H9 (cell line): ENCODE measurements around the gene LRFN3. TPM values are rescaled to one million over a fixed set of nuclear protein-coding genes. Genes with fewer than 3 reads are reported as not detected.

ENCODE experiments used
- DNase-seq: peaks from one replicate; pipeline ENCODE4 v3.0.0-alpha.2; 2017
- H2AFZ ChIP-seq: one replicate; pipeline ENCODE4 v1.6.1; 2013; ENCODE audit warnings: mild to moderate bottlenecking, low read length, control low read depth, moderate library complexity
- H2AK5ac ChIP-seq: 2 replicates; pipeline ENCODE4 v1.6.1; 2013; ENCODE audit warnings: low read length, control low read depth, mixed read lengths; ENCODE audit not compliant: insufficient read length
- H2BK120ac ChIP-seq: one replicate; pipeline ENCODE4 v1.6.1; 2013; ENCODE audit warnings: low read depth, mild to moderate bottlenecking, low read length, control low read depth, inconsistent platforms; ENCODE audit not compliant: poor library complexity, severe bottlenecking
- H2BK12ac ChIP-seq: 2 replicates; pipeline ENCODE4 v1.6.1; 2013; ENCODE audit warnings: low read length, control low read depth, mixed read lengths, low read depth; ENCODE audit not compliant: insufficient read length
- H2BK15ac ChIP-seq: 2 replicates; pipeline ENCODE4 v1.6.1; 2013; ENCODE audit warnings: low read depth, low read length, control low read depth
- H2BK20ac ChIP-seq: one replicate; pipeline ENCODE4 v1.6.1; 2013; ENCODE audit warnings: low read depth, mild to moderate bottlenecking, low read length, control low read depth, inconsistent platforms; ENCODE audit not compliant: poor library complexity, severe bottlenecking
- H2BK5ac ChIP-seq: 2 replicates; pipeline ENCODE4 v1.6.1; 2013; ENCODE audit warnings: low read length, control low read depth, mixed read lengths; ENCODE audit not compliant: insufficient read length
- H3K14ac ChIP-seq: 2 replicates; pipeline ENCODE4 v1.6.1; 2013; ENCODE audit warnings: low read length, control low read depth; ENCODE audit not compliant: insufficient read depth
- H3K18ac ChIP-seq: 2 replicates; pipeline ENCODE4 v1.6.1; 2013; ENCODE audit warnings: low read depth, mild to moderate bottlenecking, mixed read lengths, low read length, control low read depth; ENCODE audit not compliant: insufficient read length
- H3K23ac ChIP-seq: 2 replicates; pipeline ENCODE4 v1.6.1; 2013; ENCODE audit warnings: low read length, control low read depth, mixed read lengths, low read depth; ENCODE audit not compliant: insufficient read length
- H3K23me2 ChIP-seq: 2 replicates; pipeline ENCODE4 v1.6.1; 2013; ENCODE audit warnings: low read depth, mild to moderate bottlenecking, mixed read lengths, low read length, control low read depth; ENCODE audit not compliant: insufficient read length, poor library complexity, severe bottlenecking
- H3K27ac ChIP-seq: 2 replicates; pipeline ENCODE4 v1.5.1; 2013; ENCODE audit warnings: low read length, control low read depth, mixed read lengths, low read depth; ENCODE audit not compliant: insufficient read length
- H3K27me3 ChIP-seq: 2 replicates; pipeline ENCODE4 v1.6.1; 2013; ENCODE audit warnings: low read length, control low read depth, inconsistent platforms; ENCODE audit not compliant: insufficient read depth
- H3K4ac ChIP-seq: 2 replicates; pipeline ENCODE4 v1.6.1; 2013; ENCODE audit warnings: low read depth, mild to moderate bottlenecking, control low read depth, inconsistent platforms, low read length, moderate library complexity
- H3K4me1 ChIP-seq: 2 replicates; pipeline ENCODE4 v1.6.1; 2013; ENCODE audit warnings: low read length, control low read depth, inconsistent platforms; ENCODE audit not compliant: insufficient read depth
- H3K4me2 ChIP-seq: 2 replicates; pipeline ENCODE4 v1.6.1; 2013; ENCODE audit warnings: low read length, control low read depth, mixed read lengths; ENCODE audit not compliant: insufficient read length, insufficient read depth
- H3K56ac ChIP-seq: 2 replicates; pipeline ENCODE4 v1.6.1; 2013; ENCODE audit warnings: low read depth, mild to moderate bottlenecking, mixed read lengths, low read length, control low read depth; ENCODE audit not compliant: insufficient read length
- H3K79me1 ChIP-seq: 2 replicates; pipeline ENCODE4 v1.6.1; 2013; ENCODE audit warnings: low read depth, mild to moderate bottlenecking, moderate library complexity, low read length, control low read depth, inconsistent platforms; ENCODE audit not compliant: insufficient read depth, poor library complexity, severe bottlenecking
- H3K79me2 ChIP-seq: 2 replicates; pipeline ENCODE4 v1.6.1; 2013; ENCODE audit warnings: low read length, control low read depth, inconsistent platforms; ENCODE audit not compliant: insufficient read depth
- H3K9ac ChIP-seq: 2 replicates; pipeline ENCODE4 v1.6.1; 2013; ENCODE audit warnings: low read length, control low read depth, mixed read lengths; ENCODE audit not compliant: insufficient read length; ENCODE audit errors: extremely low read depth
- H3K9me3 ChIP-seq: one replicate; pipeline ENCODE4 v1.6.1; 2013; ENCODE audit warnings: low read depth, low read length, inconsistent platforms; ENCODE audit not compliant: control insufficient read depth
- H3T11ph ChIP-seq: one replicate; pipeline ENCODE4 v1.6.1; 2013; ENCODE audit warnings: mild to moderate bottlenecking, low read length, control low read depth, inconsistent platforms
- H4K20me1 ChIP-seq: one replicate; pipeline ENCODE4 v1.6.1; 2013; ENCODE audit not compliant: control insufficient read depth, insufficient read length, insufficient read depth
- H4K5ac ChIP-seq: 2 replicates; pipeline ENCODE4 v1.6.1; 2013; ENCODE audit warnings: low read depth, mild to moderate bottlenecking, mixed read lengths, low read length, control low read depth; ENCODE audit not compliant: insufficient read length
- H4K8ac ChIP-seq: replicated peaks from 2 replicates; pipeline ENCODE4 v1.6.1; 2013; ENCODE audit warnings: low read length, control low read depth, mixed read lengths, low read depth; ENCODE audit not compliant: insufficient read length
- H4K91ac ChIP-seq: 2 replicates; pipeline ENCODE4 v1.6.1; 2013; ENCODE audit warnings: low read depth, mild to moderate bottlenecking, moderate library complexity, mixed read lengths, low read length, control low read depth; ENCODE audit not compliant: insufficient read length
- H3K27ac Mint-ChIP-seq, 3 experiments: 2 replicates in 2 of 3; 3 replicates in 1 of 3; pipeline ENCODE4 v1.8.0; 2020 to 2021; ENCODE audit warnings: mixed read lengths in 3 of 3, mild to moderate bottlenecking in 1 of 3, moderate library complexity in 1 of 3
- H3K27me3 Mint-ChIP-seq: 2 replicates; pipeline ENCODE4 v1.8.0; 2021; ENCODE audit warnings: low read depth, mild to moderate bottlenecking, moderate library complexity, mixed read lengths
- H3K36me3 Mint-ChIP-seq, 3 experiments: 2 replicates in 2 of 3; 3 replicates in 1 of 3; pipeline ENCODE4 v1.8.0; 2020 to 2021; ENCODE audit warnings: low read depth in 3 of 3, mixed read lengths in 3 of 3; ENCODE audit not compliant: insufficient read depth in 1 of 3
- H3K4me1 Mint-ChIP-seq, 2 experiments: 2 replicates each; pipeline ENCODE4 v1.8.0; 2020; ENCODE audit warnings: mixed read lengths in 2 of 2
- H3K4me3 Mint-ChIP-seq, 2 experiments: 2 replicates in 1 of 2; 3 replicates in 1 of 2; pipeline ENCODE4 v1.8.0; 2020 to 2021; ENCODE audit warnings: mild to moderate bottlenecking in 2 of 2, mixed read lengths in 2 of 2, moderate library complexity in 1 of 2
- H3K9me3 Mint-ChIP-seq, 2 experiments: 2 replicates in 1 of 2; 3 replicates in 1 of 2; pipeline ENCODE4 v1.8.0; 2020; ENCODE audit warnings: mild to moderate bottlenecking in 2 of 2, mixed read lengths in 2 of 2, moderate library complexity in 1 of 2
- CTCF ChIP-seq: fragments of 200-600 bp; sonication (generic); conservative IDR thresholded peaks from 3 replicates; pipeline ENCODE4 v1.8.0; 2021; ENCODE audit warnings: antibody characterized with exemption, mild to moderate bottlenecking
- WGBS: extraction: QIAGEN DNeasy Blood & Tissue Kit; methylation state at CpG from one replicate; pipeline ENCODE4 v1.1.7; 2013; ENCODE audit warnings: missing lambda C conversion rate, low lambda C conversion rate, mixed read lengths; ENCODE audit not compliant: insufficient read length; ENCODE audit errors: extremely low coverage; 5-methylcytosine and 5-hydroxymethylcytosine counted together
- total RNA-seq: library from RNA; stranded (reverse); gene quantifications from 2 replicates; pipeline ENCODE4 v1.2.1, GENCODE V29; 2021

The LRFN3 gene
- total RNA-seq, 1 experiment from 2014 or later: 20.5 TPM

GRCh38 chr19:35911173-35911572 lies 25.0 kb upstream of the LRFN3 start:
- Histone ChIP-seq H3K9ac (no peak overlapping the region), H3K23ac (no peak overlapping the region), H4K91ac (no peak overlapping the region), H4K8ac (no peak overlapping the region), H3T11ph (no peak overlapping the region), H2BK12ac (no peak overlapping the region), H3K27ac (no peak overlapping the region), H2AK5ac (no peak overlapping the region), H3K79me1 (no peaks in the 10 kb centered on the region), H3K4ac (no peak overlapping the region), H2BK120ac (no peak overlapping the region), H3K4me2 (no peak overlapping the region), H3K79me2 (no peaks in the 10 kb centered on the region), H3K23me2 (no peaks in the 10 kb centered on the region), H3K9me3 (no peaks in the 10 kb centered on the region), H3K18ac (no peak overlapping the region), H3K27me3 (no peaks in the 10 kb centered on the region), H4K20me1 (no peaks in the 10 kb centered on the region), H3K56ac (no peak overlapping the region), H2AFZ (no peak overlapping the region), H3K4me1 (peaks cover 2% of the 10 kb centered on the region; the same call in 1 of the 2 replicates), H2BK5ac (no peak overlapping the region), H2BK15ac (no peak overlapping the region), H3K14ac (no peak overlapping the region), H4K5ac (no peak overlapping the region), H2BK20ac (no peak overlapping the region)
- no CpG with 5 or more reads among the region's 3 CpGs for WGBS
- peaks cover 6% of the 10 kb centered on the region for H3K27me3 Mint-ChIP-seq
- H3K36me3 Mint-ChIP-seq: no peaks in the 10 kb centered on the region
- H3K4me1 Mint-ChIP-seq: peaks cover 4 to 21% of the 10 kb centered on the region in 2 experiments
- peak; percentile 60 for TF ChIP-seq CTCF
- H3K4me3 Mint-ChIP-seq: no peak overlapping the region
- no peaks in the 10 kb centered on the region for H3K9me3 Mint-ChIP-seq
- H3K27ac Mint-ChIP-seq: no peak overlapping the region
- peak; percentile 53 for DNase-seq
